WTC11 (cell line): Measurements from ENCODE around the gene GFOD2. TPM values are rescaled to one million over a fixed set of nuclear protein-coding genes. Genes with fewer than 3 reads are reported as not detected.
A peak's percentile ranks its signal among the peaks of the same experiment; 100 is the strongest.
"Not testable (repeated sequence)": the region's sequence is repeated elsewhere in the genome, so short reads cannot be mapped to it uniquely, and the experiment has no call there.

Source experiments
- ATAC-seq: fragments of 200-7000 bp; cut with Tn5 transposase; 2 replicates; pipeline ENCODE4 v1.10.0; 2021; ENCODE audit warnings: mild to moderate bottlenecking, moderate library complexity
- CTCF ChIA-PET: fragments of 300-600 bp; sonication (Branson Sonifier 250); formaldehyde crosslinking; loops from one replicate; lab custom pipeline; 2021; ENCODE audit warnings: antibody characterized with exemption; lab: Charles Lee
- POLR2A ChIA-PET: fragments of 350-600 bp; sonication (Branson Sonifier 250); formaldehyde crosslinking; loops from one replicate; lab custom pipeline; 2021; ENCODE audit warnings: antibody characterized with exemption; lab: Charles Lee
- DNase-seq: peaks from one replicate; pipeline ENCODE4 v3.0.0; 2021; ENCODE audit warnings: low spot score
- H3K27ac Mint-ChIP-seq: 2 replicates; pipeline ENCODE4 v1.8.0; 2021; ENCODE audit warnings: mixed read lengths
- H3K27me3 Mint-ChIP-seq: 2 replicates; pipeline ENCODE4 v1.8.0; 2021; ENCODE audit warnings: low read depth, mild to moderate bottlenecking, moderate library complexity, mixed read lengths
- H3K36me3 Mint-ChIP-seq: 2 replicates; pipeline ENCODE4 v1.8.0; 2021; ENCODE audit warnings: mixed read lengths
- H3K4me1 Mint-ChIP-seq: 2 replicates; pipeline ENCODE4 v1.8.0; 2022; ENCODE audit warnings: mixed read lengths
- H3K4me3 Mint-ChIP-seq: 2 replicates; pipeline ENCODE4 v1.8.0; 2021; ENCODE audit warnings: mild to moderate bottlenecking, moderate library complexity, mixed read lengths
- H3K9me3 Mint-ChIP-seq: 2 replicates; pipeline ENCODE4 v1.8.0; 2021; ENCODE audit warnings: mixed read lengths
- ARID4B ChIP-seq: sonication (generic); formaldehyde crosslinking; IDR thresholded peaks from 2 replicates; pipeline ENCODE4 v1.8.0; 2023; ENCODE audit warnings: missing genetic modification reagents, mild to moderate bottlenecking, borderline replicate concordance
- ATF1 ChIP-seq: sonication (generic); formaldehyde crosslinking; IDR thresholded peaks from 2 replicates; pipeline ENCODE4 v1.8.1; 2023; ENCODE audit warnings: mild to moderate bottlenecking, moderate library complexity, missing genetic modification reagents
- ATF2 ChIP-seq: sonication (generic); formaldehyde crosslinking; IDR thresholded peaks from 2 replicates; pipeline ENCODE4 v1.8.1; 2022; ENCODE audit warnings: low read depth, missing genetic modification reagents, borderline replicate concordance
- ERG ChIP-seq: fragments of 250-450 bp; sonication (Bioruptor Pico); IDR thresholded peaks from 2 replicates; pipeline ENCODE4 v1.8.0; 2021; ENCODE audit warnings: mild to moderate bottlenecking
- FOXP1 ChIP-seq: sonication (generic); formaldehyde crosslinking; IDR thresholded peaks from 2 replicates; pipeline ENCODE4 v1.8.0; 2022; ENCODE audit warnings: missing genetic modification reagents, mild to moderate bottlenecking, moderate library complexity, borderline replicate concordance
- IRF2 ChIP-seq: sonication (generic); formaldehyde crosslinking; IDR thresholded peaks from 2 replicates; pipeline ENCODE4 v1.8.0; 2022; ENCODE audit warnings: low read depth, missing genetic modification reagents, borderline replicate concordance
- JUN ChIP-seq: sonication (generic); formaldehyde crosslinking; IDR thresholded peaks from 2 replicates; pipeline ENCODE4 v1.8.0; 2023; ENCODE audit warnings: mild to moderate bottlenecking, missing genetic modification reagents
- NFATC4 ChIP-seq: fragments of 250-450 bp; sonication (Bioruptor Pico); IDR thresholded peaks from 2 replicates; pipeline ENCODE4 v1.9.0; 2021; ENCODE audit warnings: mild to moderate bottlenecking
- NFE2L1 ChIP-seq: sonication (generic); formaldehyde crosslinking; IDR thresholded peaks from 2 replicates; pipeline ENCODE4 v1.8.1; 2023; ENCODE audit warnings: missing genetic modification reagents
- NR3C1 ChIP-seq: sonication (generic); formaldehyde crosslinking; conservative IDR thresholded peaks from 2 replicates; pipeline ENCODE4 v1.8.1; 2023; ENCODE audit warnings: low read depth, mild to moderate bottlenecking, missing genetic modification reagents
- PREB ChIP-seq: sonication (generic); formaldehyde crosslinking; IDR thresholded peaks from 2 replicates; pipeline ENCODE4 v1.8.1; 2022; ENCODE audit warnings: mild to moderate bottlenecking, missing genetic modification reagents, moderate library complexity, borderline replicate concordance
- SMAD4 ChIP-seq: sonication (generic); formaldehyde crosslinking; IDR thresholded peaks from 2 replicates; pipeline ENCODE4 v1.8.0; 2022; ENCODE audit warnings: mild to moderate bottlenecking, missing genetic modification reagents
- TEAD4 ChIP-seq: sonication (generic); formaldehyde crosslinking; IDR thresholded peaks from 2 replicates; pipeline ENCODE4 v1.8.0; 2022; ENCODE audit warnings: mild to moderate bottlenecking, missing genetic modification reagents
- TP53 ChIP-seq: sonication (generic); formaldehyde crosslinking; IDR thresholded peaks from 2 replicates; pipeline ENCODE4 v1.8.1; 2023; ENCODE audit warnings: mild to moderate bottlenecking, missing genetic modification reagents
- ZNF138 ChIP-seq: sonication (generic); formaldehyde crosslinking; conservative IDR thresholded peaks from 2 replicates; pipeline ENCODE4 v1.8.1; 2022; ENCODE audit warnings: mild to moderate bottlenecking, moderate library complexity, missing genetic modification reagents
- ZSCAN18 ChIP-seq: fragments of 250-450 bp; sonication (Bioruptor Pico); IDR thresholded peaks from 2 replicates; pipeline ENCODE4 v2.1.2; 2022; ENCODE audit warnings: mild to moderate bottlenecking, moderate library complexity
- total RNA-seq: library from RNA; stranded (reverse); gene quantifications from 3 replicates; pipeline ENCODE4 v1.2.3, GENCODE V29; 2021

GFOD2 gene
- total RNA-seq, 1 experiment from 2014 or later, result 29.5 TPM

GRCh38 chr16:67758006-67758405 is 38.9 kb upstream of the GFOD2 start:
- H3K9me3 Mint-ChIP-seq, result no peaks in the 10 kb centered on the region
- peaks cover 3% of the 10 kb centered on the region; the same call in 1 of the 2 replicates for H3K4me1 Mint-ChIP-seq
- no peaks in the 10 kb centered on the region; the same call in 1 of the 2 replicates for H3K36me3 Mint-ChIP-seq
- CTCF ChIA-PET, result interaction anchor here (1.0 to 2.8 kb wide), 3 partner anchors 59 to 126 kb away, joined by 3 to 8 read pairs (median 4); no protein-coding TSS in a partner anchor
- TF ChIP-seq JUN (CRISPR knock-in tag), result no peak
- no peak for TF ChIP-seq NFE2L1 (CRISPR knock-in tag)
- TF ChIP-seq ERG (CRISPR knock-in tag), result no peak
- TF ChIP-seq ZSCAN18, result no peak
- no peak for TF ChIP-seq SMAD4 (CRISPR knock-in tag)
- TF ChIP-seq ATF1 (CRISPR knock-in tag), result no peak
- no peak for TF ChIP-seq IRF2 (CRISPR knock-in tag)
- TF ChIP-seq ZNF138 (CRISPR knock-in tag), result no peak
- TF ChIP-seq ARID4B (CRISPR knock-in tag), result no peak
- no peak for TF ChIP-seq ATF2
- no peak for TF ChIP-seq TP53
- TF ChIP-seq NFATC4 (CRISPR knock-in tag), result no peak
- TF ChIP-seq PREB (CRISPR knock-in tag), result no peak
- H3K27me3 Mint-ChIP-seq, result no peaks in the 10 kb centered on the region
- ATAC-seq (no peak), DNase-seq (no peak)
- no peak overlapping the region for H3K4me3 Mint-ChIP-seq
- POLR2A ChIA-PET, result no interaction called here
- no peak overlapping the region for H3K27ac Mint-ChIP-seq

- peaks cover 8% of the 10 kb centered on the region; the same call in 1 of the 2 replicates for H3K4me1 Mint-ChIP-seq
- ChIA-PET CTCF (no interaction called here), POLR2A (no interaction called here)
- H3K27ac Mint-ChIP-seq, result 0 out of 2 replicates have a peak overlapping the region, but pooled peaks have one; percentile 23
- no peaks in the 10 kb centered on the region; the same call in 1 of the 2 replicates for H3K36me3 Mint-ChIP-seq
- H3K9me3 Mint-ChIP-seq, result no peaks in the 10 kb centered on the region
- TF ChIP-seq TEAD4 (CRISPR knock-in tag) (no peak), FOXP1 (CRISPR knock-in tag) (no peak), NR3C1 (CRISPR knock-in tag) (no peak)
- no peak overlapping the region for H3K4me3 Mint-ChIP-seq
- no peak for ATAC-seq
- DNase-seq, result no peak
- no peaks in the 10 kb centered on the region for H3K27me3 Mint-ChIP-seq
Measured at GRCh38 chr16:67752641-67753040, 33.5 kb upstream of the GFOD2 start.

- H3K27ac Mint-ChIP-seq, DNase-seq, POLR2A ChIA-PET, CTCF ChIA-PET, H3K4me1 Mint-ChIP-seq, ATAC-seq, H3K27me3 Mint-ChIP-seq, H3K4me3 Mint-ChIP-seq, H3K9me3 Mint-ChIP-seq, H3K36me3 Mint-ChIP-seq: not testable (repeated sequence)
Measured at GRCh38 chr16:67751331-67751730, 32.2 kb upstream of the GFOD2 start.
